Erythroblast (primary cell): ENCODE measurements around the gene TBC1D1.

Source experiments
- DNase-seq, 2 experiments: peaks; one replicate each; lab custom pipeline; 2025; lab: John Stamatoyannopoulos, UW
- GATA1 ChIP-seq: IDR thresholded peaks from 2 replicates; pipeline ENCODE4 v1.6.1; 2011; ENCODE audit warnings: low read depth, mild to moderate bottlenecking, control low read depth, low read length, moderate library complexity
- POLR2A ChIP-seq: IDR thresholded peaks from 2 replicates; pipeline ENCODE4 v1.6.1; 2011; ENCODE audit warnings: mild to moderate bottlenecking, low read length

Gene TBC1D1

GRCh38 chr4:37890801-37891259 is at the start of gene TBC1D1:
Gene TBC1D1 (plus strand): TSS chr4:37891084. CDS start chr4:37902096, 11,012 bp downstream.
- no peak for TF ChIP-seq GATA1
- TF ChIP-seq POLR2A, result no peak
- DNase-seq, result no peak

- no peak for DNase-seq
- TF ChIP-seq GATA1, result no peak
Observed at GRCh38 chr4:37844204-37844603, 46.7 kb upstream of the TBC1D1 start.

- no peak for DNase-seq
- TF ChIP-seq POLR2A (no peak), GATA1 (no peak)
Observed at GRCh38 chr4:37845201-37845600, 45.7 kb upstream of the TBC1D1 start.

- no peak for TF ChIP-seq GATA1
- TF ChIP-seq POLR2A, result no peak
- DNase-seq, result no peak
Observed at GRCh38 chr4:37847311-37847884, 43.5 kb upstream of the TBC1D1 start.

- no peak for DNase-seq
- no peak for TF ChIP-seq GATA1
- TF ChIP-seq POLR2A, result no peak
Observed at GRCh38 chr4:37852376-37852775, 38.5 kb upstream of the TBC1D1 start.

- TF ChIP-seq GATA1 (no peak), POLR2A (no peak)
- DNase-seq, result no peak
Observed at GRCh38 chr4:37858112-37858511, 32.8 kb upstream of the TBC1D1 start.

- TF ChIP-seq GATA1 (no peak), POLR2A (no peak)
- DNase-seq, result no peak
Observed at GRCh38 chr4:37858872-37859271, 32.0 kb upstream of the TBC1D1 start.

- no peak for DNase-seq
- TF ChIP-seq POLR2A (no peak), GATA1 (no peak)
Observed at GRCh38 chr4:37860266-37860665, 30.6 kb upstream of the TBC1D1 start.

GRCh38 chr4:37862961-37863360 is 27.9 kb upstream of the TBC1D1 start:
- TF ChIP-seq GATA1 (no peak), POLR2A (no peak)
- no peak for DNase-seq

- DNase-seq, result no peak
- TF ChIP-seq POLR2A (no peak), GATA1 (no peak)
Observed at GRCh38 chr4:37864786-37865185, 26.1 kb upstream of the TBC1D1 start.

GRCh38 chr4:37865450-37865849 is 25.4 kb upstream of the TBC1D1 start:
- DNase-seq, result no peak

GRCh38 chr4:37867102-37867501 is 23.8 kb upstream of the TBC1D1 start:
- DNase-seq, result no peak
- TF ChIP-seq POLR2A, result no peak
- TF ChIP-seq GATA1, result no peak

More at GRCh38 chr4:37865450-37865849, 25.4 kb upstream of the TBC1D1 start:
- TF ChIP-seq POLR2A (no peak), GATA1 (no peak)

- no peak for DNase-seq
- TF ChIP-seq GATA1 (no peak), POLR2A (no peak)
Observed at GRCh38 chr4:37868238-37868637, 22.6 kb upstream of the TBC1D1 start.

GRCh38 chr4:37872310-37872988 is 18.4 kb upstream of the TBC1D1 start:
- TF ChIP-seq POLR2A, result no peak
- no peak for TF ChIP-seq GATA1
- no peak for DNase-seq
